Right lobe of liver (tissue), 6 donors: ENCODE data around the gene RNASE8. TPM values are rescaled to one million over a fixed set of nuclear protein-coding genes. Genes with fewer than 3 reads are reported as not detected.
A peak's percentile ranks its signal among the peaks of the same experiment; 100 is the strongest.

Experiments
- ATAC-seq, 4 donors: fragments of 200-7000 bp; cut with Tn5 transposase; one replicate each; pipeline ENCODE4 v1.9.1; 2020; ENCODE audit warnings: mild to moderate bottlenecking in 4 of 4, moderate library complexity in 4 of 4
- DNase-seq, 3 donors: peaks; one replicate each; pipeline ENCODE4 v3.0.0-alpha.2; 2020
- H3K27ac ChIP-seq, 3 donors: fragments of 200-600 bp; one replicate each; pipeline ENCODE4 v1.8.0; 2022
- H3K27me3 ChIP-seq, 2 donors: fragments of 200-600 bp; one replicate each; pipeline ENCODE4 v1.8.0; 2022
- H3K36me3 ChIP-seq, 4 donors: fragments of 200-600 bp; sonication (generic) in 1 of 4; one replicate each; pipeline versions ENCODE4 v1.5.1 to v1.8.0; 2017 to 2022; ENCODE audit warnings: control low read depth in 1 of 4
- H3K4me1 ChIP-seq, 4 donors: fragments of 200-600 bp; sonication (generic) in 1 of 4; one replicate each; pipeline versions ENCODE4 v1.5.1 to v1.8.0; 2017 to 2022; ENCODE audit warnings: control low read depth in 1 of 4
- H3K4me3 ChIP-seq, 3 donors: fragments of 200-600 bp; one replicate each; pipeline ENCODE4 v1.8.0; 2022
- H3K9me3 ChIP-seq, 4 donors: fragments of 200-600 bp; sonication (generic) in 1 of 4; one replicate each; pipeline versions ENCODE4 v1.5.1 to v1.8.0; 2017 to 2022; ENCODE audit warnings: control low read depth in 1 of 4
- POLR2A ChIP-seq: fragments of 450-650 bp; IDR thresholded peaks from one replicate; pipeline ENCODE4 v1.6.1; 2017; ENCODE audit warnings: antibody characterized with exemption, mild to moderate bottlenecking
- WGBS: methylation state at CpG from one replicate; pipeline ENCODE4 v1.1.6; 2018; ENCODE audit warnings: low coverage, low lambda C conversion rate; ENCODE audit not compliant: insufficient coverage; ENCODE audit errors: missing lambda C conversion rate; 5-methylcytosine and 5-hydroxymethylcytosine counted together
- intact Hi-C, 2 donors: fragments of 100-400 bp; cut with DNase I; formaldehyde crosslinking; loops; one replicate each; pipeline versions ENCODE4 v1.11.2 to v1.14.1; 2022
- total RNA-seq, 6 experiments: library from RNA; depleted of rRNA in 2 of 6; stranded (reverse); fragments of >200 nt in 2 of 6; fragmentation: NEBNext Ultra II Directional in 3 of 6; extraction: Animal tissue kit (Norgen Biotek cat#: 25700) in 3 of 6; gene quantifications; one replicate each; pipeline versions ENCODE4 v1.1.0 to v1.2.4, GENCODE V29; 2016 to 2023
- TF ChIP-seq, protein P1 (sequence below), 4 donors: fragments of 200-600 bp in 3 of 4; fragments of 450-650 bp in 1 of 4; IDR thresholded peaks; one replicate each; pipeline versions ENCODE4 v1.5.1 to v1.8.0; 2016 to 2022; ENCODE audit warnings: antibody characterized with exemption in 4 of 4, mild to moderate bottlenecking in 2 of 4
- donor health status: DM: no; HTN: yes; CAD: no.
- donor health status: DM: no; HTN: no; CAD: no.
- donor health status: DM: no; HTN: no; CAD: no.
- donor health status: DM: no; HTN: yes; CAD: no.
- donor health status: DM: no; HTN: yes; CAD: no.

RNASE8 gene
- total RNA-seq, 6 experiments from 2014 or later: not detected

DNA sequence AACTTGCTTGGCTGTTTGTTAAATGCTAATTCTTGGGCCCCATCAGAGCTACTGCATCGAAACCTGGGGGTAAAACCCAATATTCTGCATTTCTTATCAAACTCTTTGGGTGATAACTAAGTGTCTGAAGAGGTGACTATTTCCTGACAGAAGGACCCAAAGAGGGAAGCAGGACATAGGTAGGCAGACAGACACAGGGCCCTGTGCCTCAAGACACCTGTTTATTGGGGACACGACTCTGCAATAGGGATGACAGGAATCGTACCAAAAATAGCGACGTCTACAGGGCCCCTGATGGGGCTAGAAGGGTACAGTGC is 32.2 kb downstream of the RNASE8 start:
- Histone ChIP-seq H3K4me3 (no peak overlapping the region), H3K9me3 (no peaks in the 10 kb centered on the region), H3K36me3 (peaks cover 0 to 23% (median 12%) of the 10 kb centered on the region in 4 donors), H3K4me1 (peaks cover 0 to 10% (median 2%) of the 10 kb centered on the region in 4 donors), H3K27ac (no peak overlapping the region), H3K27me3 (no peaks in the 10 kb centered on the region)
- no peak for TF ChIP-seq POLR2A
- TF ChIP-seq, protein P1, sequence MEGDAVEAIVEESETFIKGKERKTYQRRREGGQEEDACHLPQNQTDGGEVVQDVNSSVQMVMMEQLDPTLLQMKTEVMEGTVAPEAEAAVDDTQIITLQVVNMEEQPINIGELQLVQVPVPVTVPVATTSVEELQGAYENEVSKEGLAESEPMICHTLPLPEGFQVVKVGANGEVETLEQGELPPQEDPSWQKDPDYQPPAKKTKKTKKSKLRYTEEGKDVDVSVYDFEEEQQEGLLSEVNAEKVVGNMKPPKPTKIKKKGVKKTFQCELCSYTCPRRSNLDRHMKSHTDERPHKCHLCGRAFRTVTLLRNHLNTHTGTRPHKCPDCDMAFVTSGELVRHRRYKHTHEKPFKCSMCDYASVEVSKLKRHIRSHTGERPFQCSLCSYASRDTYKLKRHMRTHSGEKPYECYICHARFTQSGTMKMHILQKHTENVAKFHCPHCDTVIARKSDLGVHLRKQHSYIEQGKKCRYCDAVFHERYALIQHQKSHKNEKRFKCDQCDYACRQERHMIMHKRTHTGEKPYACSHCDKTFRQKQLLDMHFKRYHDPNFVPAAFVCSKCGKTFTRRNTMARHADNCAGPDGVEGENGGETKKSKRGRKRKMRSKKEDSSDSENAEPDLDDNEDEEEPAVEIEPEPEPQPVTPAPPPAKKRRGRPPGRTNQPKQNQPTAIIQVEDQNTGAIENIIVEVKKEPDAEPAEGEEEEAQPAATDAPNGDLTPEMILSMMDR (IDR thresholded peaks at IDR 0.05): no peak
- 100% methylated on average over 1 of the region's 5 CpGs for WGBS
- DNase-seq (no peak), ATAC-seq (no peak)
- intact Hi-C loops: loop anchor here (5.0 to 10.0 kb wide), 2 partner anchors 73 to 75 kb away; no protein-coding TSS in a partner anchor

DNA sequence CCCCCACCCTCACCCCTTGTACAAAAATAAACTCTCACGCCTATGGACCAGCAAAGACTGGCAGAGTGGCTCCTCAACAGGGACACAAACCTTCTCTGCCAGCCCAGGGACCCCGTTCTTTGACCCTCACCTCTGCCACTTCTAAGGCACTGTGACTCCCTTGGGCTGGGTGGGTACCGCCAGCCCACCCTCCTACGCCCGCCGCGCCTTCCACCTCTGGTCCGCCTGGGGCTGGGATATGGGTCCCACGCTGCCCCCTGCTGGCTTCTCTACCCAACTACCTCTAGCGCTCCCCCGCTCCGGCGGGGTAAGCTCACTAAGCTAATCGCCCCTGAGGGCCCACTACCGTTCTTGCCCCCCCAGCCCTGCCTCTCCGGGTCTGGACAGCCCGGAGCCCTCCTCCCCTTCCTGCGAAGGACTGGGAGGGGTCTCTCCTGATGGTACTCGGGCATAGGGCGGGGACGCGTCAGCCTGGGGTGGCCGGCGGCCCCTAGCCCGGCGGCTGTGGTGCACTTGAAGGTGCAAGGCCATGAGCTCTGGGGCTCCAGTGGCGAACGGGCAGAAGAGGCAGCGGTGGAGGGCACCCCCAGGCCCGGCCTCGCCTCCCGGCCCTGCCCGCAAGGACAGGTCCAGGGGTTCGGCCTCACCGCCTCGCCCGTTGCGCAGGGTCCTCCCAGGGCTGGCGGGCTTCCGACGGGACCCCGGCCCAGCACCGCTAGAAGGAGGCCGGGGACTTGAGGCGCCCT is 32.7 kb downstream of the RNASE8 start:
- Histone ChIP-seq H3K27me3 (no peaks in the 10 kb centered on the region), H3K4me1 (peaks cover 0 to 4% (median 0%) of the 10 kb centered on the region in 4 donors), H3K9me3 (no peaks in the 10 kb centered on the region), H3K36me3 (peaks cover 0 to 22% (median 12%) of the 10 kb centered on the region in 4 donors), H3K27ac (no peak overlapping the region), H3K4me3 (no peak overlapping the region)
- DNase-seq: peak in 1 of 3 donors; percentile 62
- TF ChIP-seq, protein P1 (IDR thresholded peaks at IDR 0.05): peak; percentile 12 to 45 (median 32)
- TF ChIP-seq POLR2A: no peak
- 91% methylated on average over 4 of the region's 45 CpGs for WGBS
- intact Hi-C loops: loop anchor here (5.0 to 10.0 kb wide), 2 partner anchors 73 to 76 kb away; no protein-coding TSS in a partner anchor
- ATAC-seq: peak in 1 of 4 donors; percentile 13

DNA sequence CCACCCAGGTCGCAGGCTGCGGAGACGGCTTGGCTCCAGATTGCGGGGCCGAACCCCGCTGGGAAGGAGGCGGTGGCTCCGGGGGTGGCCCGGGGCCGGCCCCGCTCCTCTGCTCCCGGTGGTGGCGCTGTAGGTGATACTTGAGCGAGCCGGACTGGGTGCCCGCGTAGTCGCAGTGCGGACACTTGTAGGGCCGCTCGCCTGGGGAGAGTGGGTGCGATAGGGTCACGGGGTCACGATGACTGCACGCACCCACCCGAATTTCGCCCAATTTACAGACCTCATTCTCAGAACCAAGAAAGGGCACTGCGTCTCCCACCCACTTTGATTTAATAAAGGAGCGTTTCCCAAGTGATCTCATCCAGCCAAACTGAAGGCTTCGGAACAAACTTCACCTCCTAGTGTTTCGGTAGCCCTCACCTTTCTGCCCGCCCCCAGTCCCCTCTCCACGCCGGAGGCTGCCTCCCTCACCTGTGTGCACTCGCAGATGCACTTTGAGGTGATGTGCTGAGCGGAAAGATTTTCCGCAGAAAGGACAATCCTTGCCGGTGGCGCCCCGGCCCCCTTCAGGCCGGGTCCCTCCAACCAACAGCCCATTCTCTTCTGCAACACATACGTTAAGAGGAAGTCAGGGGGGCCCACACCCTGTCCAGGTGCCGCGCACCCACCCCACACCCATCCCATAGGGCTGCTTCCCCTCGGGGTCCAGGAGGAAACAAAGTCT is 33.5 kb downstream of the RNASE8 start:
- peaks cover 0 to 19% (median 10%) of the 10 kb centered on the region in 4 donors for H3K36me3 ChIP-seq
- H3K4me1 ChIP-seq: no peaks in the 10 kb centered on the region
- no peak overlapping the region for H3K27ac ChIP-seq
- H3K9me3 ChIP-seq: no peaks in the 10 kb centered on the region
- intact Hi-C loops: loop anchor here (5.0 to 10.0 kb wide), 2 partner anchors 74 to 76 kb away; no protein-coding TSS in a partner anchor
- H3K27me3 ChIP-seq: no peaks in the 10 kb centered on the region
- H3K4me3 ChIP-seq: no peak overlapping the region
- DNase-seq: no peak
- TF ChIP-seq POLR2A: no peak
- ATAC-seq: no peak
- 78% methylated on average over 8 of the region's 45 CpGs for WGBS

DNA sequence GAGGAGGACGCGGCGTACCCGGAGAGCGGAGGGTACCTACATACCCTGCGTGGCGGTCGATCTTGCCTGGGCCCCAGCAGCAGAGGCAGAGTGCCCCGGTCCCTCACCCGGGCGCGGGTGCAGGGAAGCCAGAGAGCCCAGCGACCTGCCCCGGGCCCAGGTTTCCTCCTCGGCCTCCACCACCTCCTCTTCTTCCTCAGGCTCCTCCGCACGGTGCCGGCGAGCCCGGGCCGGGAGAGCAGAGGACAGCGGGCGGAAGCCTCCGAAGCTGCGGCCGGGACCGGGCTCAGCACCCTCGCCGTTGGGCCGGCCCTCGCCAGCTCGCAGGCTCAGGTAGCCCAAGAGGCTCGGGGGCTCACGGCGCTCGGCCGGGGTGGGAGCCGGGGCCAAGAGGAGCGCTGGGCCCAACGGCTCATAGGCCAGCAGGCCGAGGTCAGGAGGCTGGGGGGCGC is 34.2 kb downstream of the RNASE8 start:
- peak in 1 of 4 donors; percentile 1 for ATAC-seq
- H3K9me3 ChIP-seq: no peaks in the 10 kb centered on the region
- H3K4me1 ChIP-seq: no peaks in the 10 kb centered on the region
- peaks cover 0 to 15% (median 8%) of the 10 kb centered on the region in 4 donors for H3K36me3 ChIP-seq
- WGBS: 92% methylated on average over 9 of the region's 42 CpGs
- H3K27ac ChIP-seq: no peak overlapping the region
- no peaks in the 10 kb centered on the region for H3K27me3 ChIP-seq
- no peak overlapping the region for H3K4me3 ChIP-seq
- intact Hi-C loops: loop anchor here (5.0 to 10.0 kb wide), 2 partner anchors 75 to 77 kb away; no protein-coding TSS in a partner anchor
- TF ChIP-seq POLR2A: no peak
- TF ChIP-seq, protein P1 (IDR thresholded peaks at IDR 0.05): no peak
- DNase-seq: no peak
